ENCODE measurements around the gene ETAA1. TPM values are rescaled to one million over a fixed set of nuclear protein-coding genes. Genes with fewer than 3 reads are reported as not detected.
A peak's percentile ranks its signal among the peaks of the same experiment; 100 is the strongest.

The ETAA1 gene
- total RNA-seq, 1 donor from 2014 or later, result 8.6 TPM

- Histone ChIP-seq H3K79me2 (ENCODE audit: insufficient read depth, low read length) (no peaks in the 10 kb centered on the region), H3K27me3 (ENCODE audit: insufficient read depth, low read length) (no peaks in the 10 kb centered on the region), H3K36me3 (ENCODE audit: insufficient read depth, low read length) (no peaks in the 10 kb centered on the region), H2AFZ (ENCODE audit: low read depth, low read length) (no peak overlapping the region), H3K9ac (ENCODE audit: low read length) (no peak overlapping the region), H3K4me3 (ENCODE audit: insufficient read depth, low read depth, low read length) (no peak overlapping the region), H3K4me1 (ENCODE audit: insufficient read depth, low read length) (peaks cover 7% of the 10 kb centered on the region), H3K4me2 (ENCODE audit: low read length) (no peak overlapping the region), H3K27ac (ENCODE audit: low read depth, low read length) (no peak overlapping the region), H3K9me3 (ENCODE audit: insufficient read depth, low read depth, low read length) (no peaks in the 10 kb centered on the region), H4K20me1 (ENCODE audit: insufficient read depth, low read length) (no peaks in the 10 kb centered on the region)
- Mint-ChIP-seq H3K27ac (ENCODE audit: unreplicated experiment) (no peak overlapping the region), H3K9me3 (ENCODE audit: unreplicated experiment) (peaks cover 6% of the 10 kb centered on the region), H3K27me3 (ENCODE audit: low read depth, unreplicated experiment) (no peaks in the 10 kb centered on the region), H3K4me3 (ENCODE audit: unreplicated experiment) (no peak overlapping the region), H3K4me1 (ENCODE audit: low read depth, unreplicated experiment) (peaks cover 17% of the 10 kb centered on the region), H3K36me3 (ENCODE audit: low read depth, unreplicated experiment) (no peaks in the 10 kb centered on the region)
- TF ChIP-seq EZH2 (IDR thresholded peaks at IDR 0.05; ENCODE audit: insufficient read depth, low read length), result no peak
- TF ChIP-seq CTCF (IDR thresholded peaks at IDR 0.05; ENCODE audit: insufficient read depth, low read depth, low read length), result no peak
- peak; percentile 26 for FAIRE-seq
- DNase-seq (ENCODE audit: low read depth), result no peak
These were observed 48.6 kb downstream of the ETAA1 start for GRCh38 chr2:67445652-67446268.

GRCh38 chr2:67446491-67446911 is 49.4 kb downstream of the ETAA1 start:
- Histone ChIP-seq H3K9ac (ENCODE audit: low read length) (no peak overlapping the region), H3K27ac (ENCODE audit: low read depth, low read length) (no peak overlapping the region), H3K4me2 (ENCODE audit: low read length) (peak overlapping the region; percentile 23), H3K36me3 (ENCODE audit: insufficient read depth, low read length) (no peaks in the 10 kb centered on the region), H3K4me3 (ENCODE audit: insufficient read depth, low read depth, low read length) (no peak overlapping the region), H2AFZ (ENCODE audit: low read depth, low read length) (no peak overlapping the region), H3K4me1 (ENCODE audit: insufficient read depth, low read length) (peaks cover 7% of the 10 kb centered on the region), H3K9me3 (ENCODE audit: insufficient read depth, low read depth, low read length) (no peaks in the 10 kb centered on the region), H3K79me2 (ENCODE audit: insufficient read depth, low read length) (no peaks in the 10 kb centered on the region), H4K20me1 (ENCODE audit: insufficient read depth, low read length) (no peaks in the 10 kb centered on the region), H3K27me3 (ENCODE audit: insufficient read depth, low read length) (no peaks in the 10 kb centered on the region)
- Mint-ChIP-seq H3K36me3 (ENCODE audit: low read depth, unreplicated experiment) (no peaks in the 10 kb centered on the region), H3K4me1 (ENCODE audit: low read depth, unreplicated experiment) (peaks cover 17% of the 10 kb centered on the region), H3K27ac (ENCODE audit: unreplicated experiment) (no peak overlapping the region), H3K27me3 (ENCODE audit: low read depth, unreplicated experiment) (no peaks in the 10 kb centered on the region), H3K9me3 (ENCODE audit: unreplicated experiment) (peaks cover 6% of the 10 kb centered on the region), H3K4me3 (ENCODE audit: unreplicated experiment) (no peak overlapping the region)
- TF ChIP-seq EZH2 (IDR thresholded peaks at IDR 0.05; ENCODE audit: insufficient read depth, low read length), result no peak
- TF ChIP-seq CTCF (IDR thresholded peaks at IDR 0.05; ENCODE audit: insufficient read depth, low read depth, low read length), result no peak
- no peak for FAIRE-seq
- peak; percentile 64 for DNase-seq (ENCODE audit: low read depth)

GRCh38 chr2:67448648-67449047 is 51.5 kb downstream of the ETAA1 start:
- Mint-ChIP-seq H3K27me3 (ENCODE audit: low read depth, unreplicated experiment) (no peaks in the 10 kb centered on the region), H3K36me3 (ENCODE audit: low read depth, unreplicated experiment) (no peaks in the 10 kb centered on the region), H3K9me3 (ENCODE audit: unreplicated experiment) (peaks cover 11% of the 10 kb centered on the region), H3K4me3 (ENCODE audit: unreplicated experiment) (no peak overlapping the region), H3K4me1 (ENCODE audit: low read depth, unreplicated experiment) (peaks cover 26% of the 10 kb centered on the region), H3K27ac (ENCODE audit: unreplicated experiment) (no peak overlapping the region)
- H3K27ac ChIP-seq (ENCODE audit: low read depth, low read length), result no peak overlapping the region
- no peak overlapping the region for H3K4me2 ChIP-seq (ENCODE audit: low read length)
- no peaks in the 10 kb centered on the region for H3K9me3 ChIP-seq (ENCODE audit: insufficient read depth, low read depth, low read length)
- DNase-seq (ENCODE audit: low read depth), result no peak
- H3K4me3 ChIP-seq (ENCODE audit: insufficient read depth, low read depth, low read length), result no peak overlapping the region
- H3K27me3 ChIP-seq (ENCODE audit: insufficient read depth, low read length), result no peaks in the 10 kb centered on the region
- no peak for FAIRE-seq
- no peaks in the 10 kb centered on the region for H4K20me1 ChIP-seq (ENCODE audit: insufficient read depth, low read length)
- TF ChIP-seq EZH2 (IDR thresholded peaks at IDR 0.05; ENCODE audit: insufficient read depth, low read length), result no peak
- no peak for TF ChIP-seq CTCF (IDR thresholded peaks at IDR 0.05; ENCODE audit: insufficient read depth, low read depth, low read length)
- H3K9ac ChIP-seq (ENCODE audit: low read length), result no peak overlapping the region
- no peak overlapping the region for H2AFZ ChIP-seq (ENCODE audit: low read depth, low read length)
- H3K4me1 ChIP-seq (ENCODE audit: insufficient read depth, low read length), result peaks cover 7% of the 10 kb centered on the region
- H3K79me2 ChIP-seq (ENCODE audit: insufficient read depth, low read length), result no peaks in the 10 kb centered on the region
- H3K36me3 ChIP-seq (ENCODE audit: insufficient read depth, low read length), result no peaks in the 10 kb centered on the region

Data from astrocyte (in vitro differentiated cells and primary cell).